C4-2B (cell line): Measurements from ENCODE around the gene RELN.

ENCODE experiments used
- ZFX ChIP-seq: fragments of 450-650 bp; IDR thresholded peaks from 2 replicates; pipeline ENCODE4 v1.6.1; 2017
- TF ChIP-seq, protein P1 (sequence below): fragments of 450-650 bp; conservative IDR thresholded peaks from 2 replicates; pipeline ENCODE4 v1.5.1; 2017; ENCODE audit warnings: mild to moderate bottlenecking

DNA sequence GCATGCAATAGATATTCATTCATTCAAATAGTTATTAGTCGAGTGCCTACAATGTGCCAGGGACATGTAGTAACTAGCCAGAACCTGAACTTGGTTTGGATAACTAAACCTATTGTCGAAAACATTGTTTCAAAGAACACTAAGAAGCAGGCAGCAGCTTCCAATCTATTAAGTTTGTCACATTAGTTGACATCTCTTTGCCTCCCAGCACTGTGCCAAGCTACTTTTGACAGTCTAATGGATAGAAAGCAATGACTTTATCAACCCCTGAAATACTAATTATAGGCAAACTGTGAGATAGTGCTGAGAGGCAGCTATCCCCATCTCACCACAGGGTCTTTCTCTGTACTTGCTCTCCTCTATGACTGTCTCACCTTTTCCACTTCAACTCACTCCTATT lies 22.4 kb upstream of the RELN start:
- TF ChIP-seq, protein P1, sequence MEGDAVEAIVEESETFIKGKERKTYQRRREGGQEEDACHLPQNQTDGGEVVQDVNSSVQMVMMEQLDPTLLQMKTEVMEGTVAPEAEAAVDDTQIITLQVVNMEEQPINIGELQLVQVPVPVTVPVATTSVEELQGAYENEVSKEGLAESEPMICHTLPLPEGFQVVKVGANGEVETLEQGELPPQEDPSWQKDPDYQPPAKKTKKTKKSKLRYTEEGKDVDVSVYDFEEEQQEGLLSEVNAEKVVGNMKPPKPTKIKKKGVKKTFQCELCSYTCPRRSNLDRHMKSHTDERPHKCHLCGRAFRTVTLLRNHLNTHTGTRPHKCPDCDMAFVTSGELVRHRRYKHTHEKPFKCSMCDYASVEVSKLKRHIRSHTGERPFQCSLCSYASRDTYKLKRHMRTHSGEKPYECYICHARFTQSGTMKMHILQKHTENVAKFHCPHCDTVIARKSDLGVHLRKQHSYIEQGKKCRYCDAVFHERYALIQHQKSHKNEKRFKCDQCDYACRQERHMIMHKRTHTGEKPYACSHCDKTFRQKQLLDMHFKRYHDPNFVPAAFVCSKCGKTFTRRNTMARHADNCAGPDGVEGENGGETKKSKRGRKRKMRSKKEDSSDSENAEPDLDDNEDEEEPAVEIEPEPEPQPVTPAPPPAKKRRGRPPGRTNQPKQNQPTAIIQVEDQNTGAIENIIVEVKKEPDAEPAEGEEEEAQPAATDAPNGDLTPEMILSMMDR: no peak
- no peak for TF ChIP-seq ZFX
